RKO (cell line): ENCODE measurements around the gene RCAN2.

ENCODE experiments used
- DNase-seq: peaks from one replicate; pipeline ENCODE4 v3.0.0-alpha.2; 2016; ENCODE audit warnings: low spot score

Gene RCAN2

GRCh38 chr6:46290421-46291274 lies 200.6 kb downstream of the RCAN2 start:
- DNase-seq, result no peak

DNA sequence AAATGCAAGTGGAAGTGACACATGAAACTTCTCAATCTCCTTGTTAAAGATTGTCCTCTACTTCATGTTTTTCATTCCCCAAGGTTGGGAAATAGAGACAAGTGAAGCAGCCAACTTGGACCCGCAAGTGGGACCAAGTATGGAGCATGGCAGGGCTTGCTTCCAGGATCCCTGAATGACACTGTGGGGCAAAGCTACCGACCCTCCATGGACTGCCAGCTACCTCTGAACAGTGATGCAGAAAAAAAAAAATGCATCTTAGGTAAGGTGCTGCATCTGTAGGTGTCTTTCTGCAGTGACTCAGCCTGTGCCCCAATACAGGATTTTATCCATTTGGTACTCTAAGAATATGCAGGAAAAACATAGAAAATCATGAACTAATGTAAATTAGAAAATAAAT lies 201.4 kb downstream of the RCAN2 start:
- no peak for DNase-seq

GRCh38 chr6:46288835-46289234 lies 202.4 kb downstream of the RCAN2 start:
- DNase-seq, result no peak

- no peak for DNase-seq
Observed at GRCh38 chr6:46287681-46288080, 203.6 kb downstream of the RCAN2 start.

DNA sequence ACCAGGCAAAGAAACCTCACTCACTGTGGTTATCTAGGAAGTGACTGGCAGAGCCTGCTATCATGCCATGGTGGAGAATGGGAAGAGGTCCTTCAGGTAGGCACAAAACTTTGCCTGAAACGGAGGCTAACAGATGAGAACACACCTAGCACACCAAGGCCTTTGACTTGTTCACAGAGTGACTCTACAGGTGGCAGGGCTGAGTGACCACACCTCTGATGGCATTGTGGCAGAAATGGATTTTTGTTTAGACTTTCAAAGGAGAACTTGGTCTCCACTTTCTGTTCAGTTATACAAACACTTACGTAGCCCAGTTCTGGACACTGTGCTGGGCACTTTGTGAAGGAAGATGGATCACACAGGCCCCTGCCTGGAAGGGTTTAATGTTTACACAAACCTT lies 204.2 kb downstream of the RCAN2 start:
- DNase-seq, result no peak

- no peak for DNase-seq
Observed at GRCh38 chr6:46284475-46284874, 206.8 kb downstream of the RCAN2 start.

- DNase-seq, result no peak
Observed at GRCh38 chr6:46281110-46281509, 210.1 kb downstream of the RCAN2 start.

- DNase-seq, result peak; percentile 9
Observed at GRCh38 chr6:46279874-46280273, 211.4 kb downstream of the RCAN2 start.

GRCh38 chr6:46276576-46277142 lies 214.6 kb downstream of the RCAN2 start:
- no peak for DNase-seq

DNA sequence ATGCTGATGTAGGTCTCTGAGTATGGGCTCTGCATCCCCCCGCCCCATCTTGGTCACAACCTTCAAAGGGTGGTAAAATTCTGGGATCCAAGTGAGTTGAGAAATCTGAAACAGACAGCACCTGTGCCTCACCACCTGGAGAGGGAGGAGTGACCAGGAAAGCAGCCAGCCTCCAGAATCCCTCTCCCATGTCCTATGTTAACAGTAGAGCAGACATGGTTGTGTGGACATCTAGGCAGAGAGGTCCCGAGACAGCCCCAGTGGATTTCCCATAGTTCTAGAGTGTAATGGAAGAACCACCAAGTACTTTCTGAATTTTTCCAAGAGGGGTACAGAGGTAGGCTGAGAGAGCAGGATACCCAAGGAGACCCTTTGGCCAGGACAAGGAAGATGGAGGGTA lies 216.7 kb downstream of the RCAN2 start:
- DNase-seq, result no peak

- no peak for DNase-seq
Observed at GRCh38 chr6:46273911-46274310, 217.3 kb downstream of the RCAN2 start.

DNA sequence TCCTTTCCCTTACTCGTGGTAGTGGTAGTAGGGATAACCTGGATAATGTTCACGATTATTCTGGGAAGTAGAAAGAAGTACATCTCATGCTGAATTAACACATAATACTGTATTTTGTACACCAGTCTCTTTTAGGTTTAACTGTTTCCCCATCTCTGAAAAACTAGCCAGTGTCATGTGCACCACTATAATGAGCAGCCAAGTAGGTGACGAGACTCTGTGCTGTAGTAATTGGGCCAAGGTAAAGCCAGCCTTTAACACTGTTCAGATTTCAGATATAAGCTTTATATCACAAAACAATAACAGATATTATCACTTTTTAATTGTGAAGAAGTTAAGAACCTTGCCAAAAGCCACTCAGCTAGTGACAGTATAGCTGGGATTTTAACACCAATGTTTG lies 219.5 kb downstream of the RCAN2 start:
- DNase-seq, result no peak

DNA sequence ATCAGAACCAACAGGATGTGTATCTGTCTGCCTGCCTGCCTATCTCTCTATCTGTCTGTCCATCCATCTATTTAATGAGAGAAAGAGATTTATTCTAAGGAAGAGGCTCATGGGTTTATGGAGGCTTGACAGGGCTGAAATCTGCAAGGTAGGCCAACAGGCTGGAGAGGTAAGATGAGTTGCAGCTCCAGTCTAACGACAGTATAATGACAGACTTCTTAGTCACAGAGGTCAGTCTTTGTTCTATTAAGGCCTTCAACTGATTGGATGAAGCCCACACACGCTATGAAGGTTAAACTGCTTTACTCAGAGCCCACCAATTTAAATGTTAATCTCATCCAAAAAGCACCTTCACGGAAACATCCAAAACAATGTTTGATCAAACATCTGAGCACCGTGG lies 220.1 kb downstream of the RCAN2 start:
- DNase-seq, result no peak

- no peak for DNase-seq
Observed at GRCh38 chr6:46270336-46270735, 220.9 kb downstream of the RCAN2 start.

GRCh38 chr6:46269447-46270229 lies 221.6 kb downstream of the RCAN2 start:
- DNase-seq, result no peak

GRCh38 chr6:46267515-46267914 lies 223.7 kb downstream of the RCAN2 start:
- DNase-seq, result no peak

DNA sequence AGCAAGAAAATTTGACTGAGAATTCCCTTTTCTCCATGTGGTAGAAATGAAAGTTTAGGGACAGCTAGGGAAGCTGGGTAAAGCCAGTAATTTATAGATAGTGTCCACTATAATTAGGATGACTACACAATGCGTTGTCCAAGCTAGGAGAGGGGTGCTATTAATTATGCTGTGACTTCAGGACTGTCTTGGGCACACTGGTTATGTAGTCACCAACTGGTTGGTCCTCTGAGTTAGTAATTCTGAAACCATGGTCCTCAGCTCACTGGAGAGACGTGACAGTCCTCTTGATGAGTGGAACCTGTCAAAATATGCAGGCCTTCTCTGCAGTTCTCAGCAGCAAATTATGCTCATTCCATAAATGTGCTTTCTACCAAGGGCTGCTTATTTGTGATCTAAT lies 225.9 kb downstream of the RCAN2 start:
- DNase-seq, result no peak

DNA sequence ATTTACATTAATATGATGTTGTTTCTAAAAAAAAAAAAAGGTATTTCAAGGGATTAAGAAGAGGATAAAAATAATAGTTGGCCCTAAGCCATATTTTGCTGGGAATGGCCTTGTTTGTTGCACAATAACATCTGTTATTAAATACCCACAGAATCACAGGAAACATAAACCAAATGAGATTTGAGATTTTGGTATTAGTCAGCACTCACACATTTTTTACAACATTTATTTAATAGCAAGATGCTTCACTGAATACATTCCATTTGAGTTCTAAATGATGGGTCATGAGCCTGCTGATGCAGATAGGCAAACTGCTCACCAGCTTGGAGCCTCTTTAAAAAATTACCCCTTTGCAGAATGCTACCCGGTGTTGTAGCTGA lies 227.6 kb downstream of the RCAN2 start:
- no peak for DNase-seq

DNA sequence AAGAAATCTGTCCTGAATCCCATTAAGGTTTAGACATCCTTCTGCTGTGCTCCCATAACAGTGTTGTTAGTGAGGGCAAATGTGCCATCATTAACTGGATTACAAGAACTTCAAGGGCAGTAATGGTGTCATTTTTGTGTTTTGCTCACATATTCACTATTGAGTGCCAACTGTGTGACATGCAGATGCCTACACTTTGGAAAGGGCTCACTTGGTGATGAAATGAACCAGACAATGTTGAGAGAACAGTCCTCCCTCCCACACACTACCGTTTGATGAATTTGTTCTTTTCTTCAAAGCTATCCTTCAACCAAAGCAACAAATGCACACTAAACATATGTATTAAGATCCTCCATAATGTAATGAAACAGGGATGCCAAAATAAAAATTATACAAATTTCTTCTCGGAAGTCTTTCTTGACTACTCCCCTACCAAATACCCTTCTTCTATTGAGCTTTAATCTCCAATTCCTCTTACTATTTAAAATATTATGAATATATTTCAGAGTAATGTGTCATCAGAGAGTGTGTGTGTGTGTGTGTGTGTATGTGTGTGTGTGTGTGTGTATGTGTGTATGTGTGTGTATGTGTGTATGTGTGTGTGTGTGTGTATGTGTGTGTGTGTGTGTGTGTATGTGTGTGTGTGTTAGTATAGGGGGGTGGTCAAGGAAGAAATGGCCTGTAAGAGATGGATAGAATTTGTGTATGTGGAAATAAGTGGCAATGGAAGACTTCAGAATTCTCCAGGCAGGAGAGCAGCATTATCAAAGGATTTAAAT lies 228.1 kb downstream of the RCAN2 start:
- no peak for DNase-seq

DNA sequence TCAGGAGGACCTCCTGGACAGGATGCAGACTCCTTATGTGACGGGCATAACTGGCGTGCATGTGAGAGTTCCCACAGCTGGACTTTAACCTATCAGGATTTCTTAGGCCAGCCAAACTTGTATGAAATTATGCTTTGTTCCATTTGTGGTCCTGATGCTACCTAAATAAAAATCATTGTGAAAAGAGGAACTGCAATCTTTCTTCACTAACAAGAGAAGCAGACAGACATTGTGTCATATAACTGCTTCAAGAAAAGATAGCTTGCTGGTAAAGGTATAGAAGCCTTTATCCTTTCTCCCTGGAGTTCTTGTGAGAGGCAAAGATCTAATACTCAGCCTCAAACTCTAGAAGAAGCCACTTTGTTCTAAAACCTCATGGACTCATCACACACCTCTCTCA lies 233.0 kb downstream of the RCAN2 start:
- DNase-seq, result no peak

- no peak for DNase-seq
Observed at GRCh38 chr6:46255528-46255927, 235.7 kb downstream of the RCAN2 start.

- DNase-seq, result no peak
Observed at GRCh38 chr6:46254946-46255345, 236.3 kb downstream of the RCAN2 start.
